Endodermal cell (in vitro differentiated cells): ENCODE measurements around the gene PTPRN2. TPM values are rescaled to one million over a fixed set of nuclear protein-coding genes. Genes with fewer than 3 reads are reported as not detected.

ENCODE experiments used
- DNase-seq: peaks from one replicate; pipeline ENCODE4 v3.0.0-alpha.2; 2017
- H3K27ac ChIP-seq: 2 replicates; pipeline ENCODE4 v1.5.1; 2013; ENCODE audit warnings: mild to moderate bottlenecking, low read depth, low read length, moderate library complexity
- H3K27me3 ChIP-seq: 2 replicates; pipeline ENCODE4 v1.6.1; 2013; ENCODE audit warnings: mild to moderate bottlenecking, low read length, moderate library complexity; ENCODE audit not compliant: insufficient read depth, control insufficient read depth, poor library complexity, severe bottlenecking
- H3K36me3 ChIP-seq: 2 replicates; pipeline ENCODE4 v1.7.0; 2013; ENCODE audit warnings: mild to moderate bottlenecking, low read length, moderate library complexity; ENCODE audit not compliant: control insufficient read depth, insufficient read depth
- H3K4me1 ChIP-seq: one replicate; pipeline ENCODE4 v1.7.0; 2013; ENCODE audit warnings: low read length; ENCODE audit not compliant: control insufficient read depth, insufficient read depth
- H3K4me3 ChIP-seq: 2 replicates; pipeline ENCODE4 v1.5.1; 2013; ENCODE audit warnings: mild to moderate bottlenecking, low read length, moderate library complexity
- H3K9ac ChIP-seq: 2 replicates; pipeline ENCODE4 v1.6.1; 2013; ENCODE audit warnings: mild to moderate bottlenecking, low read length, moderate library complexity; ENCODE audit not compliant: poor library complexity, severe bottlenecking; ENCODE audit errors: extremely low read depth
- H3K9me3 ChIP-seq: 2 replicates; pipeline ENCODE4 v1.6.1; 2013; ENCODE audit warnings: mild to moderate bottlenecking, low read length, moderate library complexity; ENCODE audit not compliant: control insufficient read depth
- H3K27ac Mint-ChIP-seq: 2 replicates; pipeline ENCODE4 v1.8.0; 2020; ENCODE audit warnings: mixed read lengths
- H3K27me3 Mint-ChIP-seq: 2 replicates; pipeline ENCODE4 v1.8.0; 2021; ENCODE audit warnings: mild to moderate bottlenecking, mixed read lengths; ENCODE audit not compliant: insufficient read depth
- H3K36me3 Mint-ChIP-seq: 2 replicates; pipeline ENCODE4 v1.8.0; 2020; ENCODE audit warnings: low read depth, mixed read lengths
- H3K4me1 Mint-ChIP-seq: 2 replicates; pipeline ENCODE4 v1.8.0; 2020; ENCODE audit warnings: mixed read lengths
- H3K4me3 Mint-ChIP-seq: 2 replicates; pipeline ENCODE4 v1.8.0; 2020; ENCODE audit warnings: mild to moderate bottlenecking, moderate library complexity, mixed read lengths
- H3K9me3 Mint-ChIP-seq: 2 replicates; pipeline ENCODE4 v1.8.0; 2020; ENCODE audit warnings: mild to moderate bottlenecking, mixed read lengths
- WGBS, 2 experiments: methylation state at CpG; one replicate each; pipeline versions ENCODE4 v1.1.5 to v1.1.7; 2013; ENCODE audit warnings: missing lambda C conversion rate in 2 of 2, mixed read lengths in 1 of 2; ENCODE audit not compliant: insufficient coverage in 1 of 2, insufficient read length in 1 of 2; 5-methylcytosine and 5-hydroxymethylcytosine counted together
- total RNA-seq, 2 donors: library from RNA; stranded (reverse); fragmentation: NEBNext Ultra II Directional in 1 of 2; extraction: Animal tissue kit (Norgen Biotek cat#: 25700) in 1 of 2; gene quantifications; 2 replicates in 1 of 2; 3 replicates in 1 of 2; pipeline ENCODE4 v1.2.1, GENCODE V29; 2021
- TF ChIP-seq, protein P1 (sequence below): fragments of 200-600 bp; sonication (generic); conservative IDR thresholded peaks from 2 replicates; pipeline ENCODE4 v1.5.0; 2021; ENCODE audit warnings: antibody characterized with exemption, mild to moderate bottlenecking

Gene PTPRN2
- total RNA-seq, 2 donors from 2014 or later = 0.69 to 1.2 TPM

- no peaks in the 10 kb centered on the region for H3K36me3 ChIP-seq
- H3K27ac ChIP-seq = no peak overlapping the region
- H3K9me3 Mint-ChIP-seq = peaks cover 68% of the 10 kb centered on the region
- H3K4me3 ChIP-seq = peak overlapping the region; percentile 73
- H3K9ac ChIP-seq = no peak overlapping the region
- H3K27ac Mint-ChIP-seq = no peak overlapping the region
- H3K4me1 ChIP-seq = no peaks in the 10 kb centered on the region
- H3K27me3 Mint-ChIP-seq = peaks cover 6% of the 10 kb centered on the region
- DNase-seq = no peak
- H3K36me3 Mint-ChIP-seq = peaks cover 14% of the 10 kb centered on the region
- no peak overlapping the region for H3K4me3 Mint-ChIP-seq
- H3K9me3 ChIP-seq = peaks cover 80% of the 10 kb centered on the region
- no peaks in the 10 kb centered on the region for H3K4me1 Mint-ChIP-seq
- 70 to 100% methylated on average over 3 to 11 of the region's 11 CpGs for WGBS, 2 experiments
- TF ChIP-seq, protein P1, sequence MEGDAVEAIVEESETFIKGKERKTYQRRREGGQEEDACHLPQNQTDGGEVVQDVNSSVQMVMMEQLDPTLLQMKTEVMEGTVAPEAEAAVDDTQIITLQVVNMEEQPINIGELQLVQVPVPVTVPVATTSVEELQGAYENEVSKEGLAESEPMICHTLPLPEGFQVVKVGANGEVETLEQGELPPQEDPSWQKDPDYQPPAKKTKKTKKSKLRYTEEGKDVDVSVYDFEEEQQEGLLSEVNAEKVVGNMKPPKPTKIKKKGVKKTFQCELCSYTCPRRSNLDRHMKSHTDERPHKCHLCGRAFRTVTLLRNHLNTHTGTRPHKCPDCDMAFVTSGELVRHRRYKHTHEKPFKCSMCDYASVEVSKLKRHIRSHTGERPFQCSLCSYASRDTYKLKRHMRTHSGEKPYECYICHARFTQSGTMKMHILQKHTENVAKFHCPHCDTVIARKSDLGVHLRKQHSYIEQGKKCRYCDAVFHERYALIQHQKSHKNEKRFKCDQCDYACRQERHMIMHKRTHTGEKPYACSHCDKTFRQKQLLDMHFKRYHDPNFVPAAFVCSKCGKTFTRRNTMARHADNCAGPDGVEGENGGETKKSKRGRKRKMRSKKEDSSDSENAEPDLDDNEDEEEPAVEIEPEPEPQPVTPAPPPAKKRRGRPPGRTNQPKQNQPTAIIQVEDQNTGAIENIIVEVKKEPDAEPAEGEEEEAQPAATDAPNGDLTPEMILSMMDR = no peak
- H3K27me3 ChIP-seq = no peaks in the 10 kb centered on the region
Observed at GRCh38 chr7:158311791-158312190, 275.8 kb downstream of the PTPRN2 start.

DNA sequence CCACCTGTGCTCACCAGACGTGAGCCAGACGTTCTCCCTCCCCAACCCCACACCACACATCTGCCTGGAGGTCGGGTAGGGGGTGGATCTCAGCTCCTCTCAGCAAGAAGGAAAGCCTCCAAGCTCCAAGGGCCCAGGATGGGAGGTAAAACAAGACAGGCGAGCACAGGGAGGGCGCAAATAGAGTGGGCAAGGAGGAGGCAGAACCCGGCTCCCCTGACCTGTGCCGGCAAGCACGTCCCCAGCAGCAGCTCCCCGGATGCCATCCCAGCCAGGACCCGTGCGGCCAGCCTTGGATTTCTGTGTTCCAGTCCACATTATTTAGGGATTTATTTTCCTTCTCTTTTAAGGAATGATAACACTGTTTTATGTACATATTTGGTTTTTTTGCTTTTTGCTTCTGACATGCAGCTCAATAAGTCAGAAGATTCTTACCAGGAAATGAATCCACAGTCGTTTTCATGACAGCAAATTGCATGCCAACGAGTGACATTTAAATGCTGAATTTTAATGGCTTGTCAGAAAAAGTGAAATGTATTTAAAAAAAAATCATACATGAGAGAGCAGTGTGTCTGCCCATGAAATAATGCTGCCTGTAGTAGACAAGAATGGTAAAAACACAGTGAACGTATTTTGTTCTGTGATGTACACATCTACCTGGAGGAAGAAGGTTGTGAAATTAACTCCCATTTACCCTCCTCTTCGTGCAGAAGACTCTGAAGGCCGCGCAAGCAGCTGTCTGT lies 276.5 kb downstream of the PTPRN2 start:
- H3K4me1 Mint-ChIP-seq = no peaks in the 10 kb centered on the region
- no peaks in the 10 kb centered on the region for H3K36me3 ChIP-seq
- peaks cover 17% of the 10 kb centered on the region for H3K36me3 Mint-ChIP-seq
- TF ChIP-seq, protein P1 = no peak
- no peaks in the 10 kb centered on the region for H3K4me1 ChIP-seq
- peaks cover 74% of the 10 kb centered on the region for H3K9me3 Mint-ChIP-seq
- peaks cover 83% of the 10 kb centered on the region for H3K9me3 ChIP-seq
- no peaks in the 10 kb centered on the region for H3K27me3 ChIP-seq
- 73 to 78% methylated on average over 12 to 17 of the region's 17 CpGs for WGBS, 2 experiments
- DNase-seq = no peak
- H3K27ac ChIP-seq = no peak overlapping the region
- H3K4me3 Mint-ChIP-seq = no peak overlapping the region
- H3K27ac Mint-ChIP-seq = no peak overlapping the region
- H3K27me3 Mint-ChIP-seq = peaks cover 6% of the 10 kb centered on the region
- H3K4me3 ChIP-seq = peak overlapping the region; percentile 73
- no peak overlapping the region for H3K9ac ChIP-seq

DNA sequence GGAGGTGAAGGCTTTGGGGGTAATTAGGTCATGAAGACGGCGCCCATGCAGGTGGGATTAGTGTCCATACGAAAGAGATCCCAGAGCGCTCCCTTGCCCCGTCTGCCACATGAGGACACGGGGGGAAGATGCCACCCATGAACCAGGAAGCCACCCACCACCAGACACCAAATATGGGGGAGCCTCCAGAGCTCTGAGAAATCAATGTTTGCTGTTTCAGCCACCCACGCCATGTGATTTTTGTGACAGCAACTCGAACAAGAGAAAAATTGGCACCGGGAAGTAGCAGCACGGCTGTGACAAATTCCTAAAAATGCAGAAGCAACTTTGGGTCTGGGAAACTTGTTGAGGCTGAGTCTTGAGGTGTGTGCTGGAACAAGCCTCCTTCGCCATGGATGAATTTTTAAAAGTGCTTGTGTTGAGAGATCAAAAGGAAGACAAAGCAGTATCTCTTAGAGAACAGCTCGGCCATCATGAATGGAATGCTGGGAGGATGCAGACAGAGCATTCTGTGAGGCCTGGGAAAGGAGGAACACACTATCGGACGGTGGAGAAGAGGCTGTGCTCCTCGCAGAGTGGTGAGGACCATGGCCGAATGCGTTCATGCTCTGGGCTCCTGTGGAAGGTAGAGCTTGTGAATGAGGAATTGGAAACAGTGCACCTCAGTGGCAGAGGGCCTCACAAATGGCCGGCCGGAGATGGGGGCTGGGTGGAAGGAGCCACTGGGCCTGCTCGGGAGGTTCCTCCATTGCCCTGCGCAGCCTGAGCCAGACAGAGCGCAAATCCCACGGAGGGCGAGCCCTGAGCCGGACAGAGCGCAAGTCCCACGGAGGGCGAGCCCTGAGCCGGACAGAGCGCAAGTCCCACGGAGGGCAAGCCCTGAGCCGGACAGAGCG lies 277.5 kb downstream of the PTPRN2 start:
- peaks cover 85% of the 10 kb centered on the region for H3K9me3 ChIP-seq
- H3K36me3 ChIP-seq = no peaks in the 10 kb centered on the region
- 82 to 86% methylated on average over 15 to 23 of the region's 33 CpGs for WGBS, 2 experiments
- Mint-ChIP-seq H3K27me3 (peaks cover 3% of the 10 kb centered on the region), H3K36me3 (peaks cover 15% of the 10 kb centered on the region), H3K9me3 (peaks cover 74% of the 10 kb centered on the region), H3K4me1 (no peaks in the 10 kb centered on the region), H3K4me3 (no peak overlapping the region), H3K27ac (no peak overlapping the region)
- no peaks in the 10 kb centered on the region for H3K27me3 ChIP-seq
- TF ChIP-seq, protein P1 = no peak
- H3K4me3 ChIP-seq = no peak overlapping the region
- H3K9ac ChIP-seq = no peak overlapping the region
- no peaks in the 10 kb centered on the region for H3K4me1 ChIP-seq
- no peak for DNase-seq
- H3K27ac ChIP-seq = no peak overlapping the region
